Muscle of arm (tissue), 14 donors: ENCODE data around the gene FBXO4. TPM values are rescaled to one million over a fixed set of nuclear protein-coding genes. Genes with fewer than 3 reads are reported as not detected.

Source experiments
- DNase-seq: peaks from one replicate; pipeline ENCODE4 v3.0.0-alpha.2; 2013
- long read RNA-seq, 11 donors: transcript quantifications; one replicate each; lab custom pipeline, GENCODE V29; 2026
- polyA plus RNA-seq, 12 donors: library from polyadenylated mRNA; unstranded; fragments of 120-200 nt; gene quantifications; one replicate each; pipeline ENCODE4 v1.2.1, GENCODE V29; 2013; ENCODE audit not compliant: insufficient read length in 12 of 12

The FBXO4 gene, protein sequence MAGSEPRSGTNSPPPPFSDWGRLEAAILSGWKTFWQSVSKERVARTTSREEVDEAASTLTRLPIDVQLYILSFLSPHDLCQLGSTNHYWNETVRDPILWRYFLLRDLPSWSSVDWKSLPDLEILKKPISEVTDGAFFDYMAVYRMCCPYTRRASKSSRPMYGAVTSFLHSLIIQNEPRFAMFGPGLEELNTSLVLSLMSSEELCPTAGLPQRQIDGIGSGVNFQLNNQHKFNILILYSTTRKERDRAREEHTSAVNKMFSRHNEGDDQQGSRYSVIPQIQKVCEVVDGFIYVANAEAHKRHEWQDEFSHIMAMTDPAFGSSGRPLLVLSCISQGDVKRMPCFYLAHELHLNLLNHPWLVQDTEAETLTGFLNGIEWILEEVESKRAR
- polyA plus RNA-seq = 10 to 100 TPM in 9 of 12 donors, 1 to 10 TPM in 2, not detected in 1; 8.0 to 15.0 (median 12.4) TPM
- long read RNA-seq, donor 1, partial matches to known transcripts = 7 of 12 reads
- long read RNA-seq, donor 1, other reads (novel, unspliced or antisense) = 0 of 12 reads
- long read RNA-seq, donor 2, transcript FBXO4-201 (7 exons, 1,682 nt) = major isoform, 6 of 7 reads
- long read RNA-seq, donor 2, partial matches to known transcripts = 0 of 7 reads
- long read RNA-seq, donor 2, other reads (novel, unspliced or antisense) = 0 of 7 reads
- long read RNA-seq, donor 3, partial matches to known transcripts = 0 of 1 reads
- long read RNA-seq, donor 3, other reads (novel, unspliced or antisense) = 0 of 1 reads
- long read RNA-seq, donor 4 = 0 reads
- long read RNA-seq, donor 5, partial matches to known transcripts = 0 of 6 reads
- long read RNA-seq, donor 5, other reads (novel, unspliced or antisense) = 0 of 6 reads
- long read RNA-seq, donor 6, partial matches to known transcripts = 0 of 1 reads
- long read RNA-seq, donor 6, other reads (novel, unspliced or antisense) = 0 of 1 reads
- long read RNA-seq, donor 7, partial matches to known transcripts = 0 of 3 reads
- long read RNA-seq, donor 7, other reads (novel, unspliced or antisense) = 0 of 3 reads
- long read RNA-seq, donor 8, partial matches to known transcripts = 0 of 4 reads
- long read RNA-seq, donor 8, other reads (novel, unspliced or antisense) = 0 of 4 reads
- long read RNA-seq, donor 9, partial matches to known transcripts = 0 of 1 reads
- long read RNA-seq, donor 9, other reads (novel, unspliced or antisense) = 0 of 1 reads
- long read RNA-seq, donor 10, partial matches to known transcripts = 0 of 3 reads
- long read RNA-seq, donor 10, other reads (novel, unspliced or antisense) = 0 of 3 reads
- long read RNA-seq, donor 11, partial matches to known transcripts = 22 of 23 reads
- long read RNA-seq, donor 11, other reads (novel, unspliced or antisense) = 0 of 23 reads

DNA sequence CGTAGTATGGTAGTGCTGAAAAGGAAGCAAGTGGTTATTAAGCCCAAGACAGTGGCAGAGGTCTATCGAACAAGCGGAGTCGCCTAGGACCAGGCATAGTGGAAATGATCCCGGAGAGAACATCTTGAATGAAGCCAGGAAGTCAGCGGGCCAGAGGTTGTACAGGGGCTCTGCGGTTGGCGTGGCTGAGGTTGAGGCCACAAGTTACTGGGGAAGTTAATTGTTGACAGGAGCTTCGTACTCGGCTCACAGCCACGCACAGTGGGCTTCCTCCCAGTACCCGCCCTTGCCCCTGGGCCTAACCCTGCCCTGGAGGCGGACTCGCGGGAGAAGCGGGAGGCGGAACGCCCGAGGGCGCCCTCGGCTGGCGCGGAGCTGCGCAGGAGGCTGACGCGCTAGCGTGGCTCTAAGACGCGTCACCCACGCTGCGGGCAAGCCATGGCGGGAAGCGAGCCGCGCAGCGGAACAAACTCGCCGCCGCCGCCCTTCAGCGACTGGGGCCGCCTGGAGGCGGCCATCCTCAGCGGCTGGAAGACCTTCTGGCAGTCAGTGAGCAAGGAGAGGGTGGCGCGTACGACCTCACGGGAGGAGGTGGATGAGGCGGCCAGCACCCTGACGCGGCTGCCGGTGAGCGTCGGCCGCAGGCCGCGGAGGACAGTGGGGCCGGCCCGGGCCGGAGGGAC, at the start of gene FBXO4:
FBXO4 (plus strand) TSS at position 410 of the 683 bp plus-strand sequence; CDS start at position 439, 29 bp downstream.
- DNase-seq = peak; percentile 86

DNA sequence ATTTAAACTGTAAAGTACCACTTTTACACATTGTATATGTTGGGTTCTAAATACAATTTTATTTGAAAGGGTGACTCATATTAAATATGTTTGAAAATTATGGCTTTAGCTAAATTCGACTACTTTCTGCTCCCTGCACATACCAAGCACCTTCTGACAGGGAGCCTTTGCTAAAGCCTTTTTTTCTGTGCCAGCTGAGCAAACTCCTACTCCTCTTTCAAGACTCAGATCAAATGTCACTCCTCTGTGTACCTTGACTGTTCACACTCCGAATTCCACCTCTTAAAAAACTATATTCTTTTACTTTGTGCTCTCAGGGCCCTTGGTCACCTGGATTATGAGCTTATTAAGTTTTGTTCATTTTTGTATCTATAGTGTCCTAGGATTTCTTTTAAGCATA, 48.4 kb upstream of the FBXO4 start:
- DNase-seq = no peak

DNA sequence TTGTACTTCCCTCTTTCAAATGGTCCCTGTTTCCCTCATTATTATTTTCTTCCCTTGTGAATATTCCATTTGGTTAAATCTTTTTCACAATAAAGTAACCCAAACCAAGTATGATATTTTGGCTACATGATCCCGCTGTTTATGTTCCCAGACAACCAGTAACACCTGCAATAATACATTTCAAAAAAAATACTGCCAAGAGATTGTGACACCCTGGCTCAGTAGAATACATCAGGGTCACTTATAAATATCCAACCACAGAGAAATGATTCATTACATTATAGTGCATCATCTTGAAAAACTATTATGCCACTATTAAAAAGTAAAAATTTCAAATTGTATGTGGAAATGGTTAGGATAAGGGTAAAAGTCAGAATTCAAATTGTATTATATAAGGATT, 47.7 kb upstream of the FBXO4 start:
- DNase-seq = no peak

DNA sequence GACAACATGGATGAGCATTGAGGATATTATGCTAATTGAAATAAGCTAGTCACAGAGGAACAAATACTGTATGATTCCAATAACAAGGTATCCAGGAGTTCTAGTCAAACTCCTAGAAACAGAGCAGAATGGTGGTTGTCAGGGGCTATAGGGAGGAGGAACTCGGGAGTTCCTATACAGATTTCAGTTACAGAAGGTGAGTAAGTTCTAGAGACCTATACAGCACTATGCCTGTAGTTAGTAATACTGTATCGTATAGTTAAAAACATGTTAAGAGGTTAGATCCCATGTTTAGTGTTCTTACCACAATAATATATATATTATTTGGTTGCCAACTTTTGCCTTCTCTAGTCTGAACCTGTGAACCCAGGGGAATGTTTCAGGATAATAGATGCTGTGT, 46.9 kb upstream of the FBXO4 start:
- no peak for DNase-seq

DNA sequence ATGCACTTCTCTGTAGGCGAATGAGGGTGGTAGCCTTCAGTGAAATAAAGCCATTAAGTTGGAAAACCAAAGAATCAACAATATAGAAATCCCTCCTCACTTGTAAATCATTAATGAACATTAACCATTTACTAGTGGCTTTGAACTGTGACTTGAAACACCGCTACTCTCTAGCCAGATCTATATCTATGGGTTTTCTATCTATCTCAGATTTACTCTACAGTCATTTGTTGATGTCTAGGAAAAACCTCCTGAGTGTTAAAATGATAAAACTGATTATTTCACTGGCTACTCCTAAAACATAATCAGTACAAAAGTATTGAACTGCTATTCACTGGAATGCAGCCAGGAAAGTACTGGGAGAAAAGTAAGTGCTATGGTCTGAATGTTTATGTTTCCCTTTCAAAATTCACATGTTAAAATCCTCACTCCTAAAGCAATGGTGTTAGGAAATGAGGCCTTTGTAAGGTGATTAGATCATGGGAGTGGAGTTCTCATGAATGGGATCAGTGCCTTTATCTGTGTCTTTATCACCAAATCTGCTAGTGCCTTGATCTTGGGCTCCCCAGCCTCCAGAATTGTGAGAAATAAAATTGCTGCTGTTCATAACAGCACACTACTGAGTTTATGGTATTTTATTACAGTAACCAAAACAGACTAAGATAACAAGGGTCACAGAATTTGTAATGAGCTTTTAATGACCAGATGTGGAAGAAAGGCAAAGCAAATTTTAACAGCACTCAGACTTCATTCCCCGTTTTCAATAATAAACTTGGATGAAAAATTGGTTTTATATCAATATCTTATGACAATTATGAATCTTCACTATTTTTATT, 46.2 kb upstream of the FBXO4 start:
- no peak for DNase-seq

DNA sequence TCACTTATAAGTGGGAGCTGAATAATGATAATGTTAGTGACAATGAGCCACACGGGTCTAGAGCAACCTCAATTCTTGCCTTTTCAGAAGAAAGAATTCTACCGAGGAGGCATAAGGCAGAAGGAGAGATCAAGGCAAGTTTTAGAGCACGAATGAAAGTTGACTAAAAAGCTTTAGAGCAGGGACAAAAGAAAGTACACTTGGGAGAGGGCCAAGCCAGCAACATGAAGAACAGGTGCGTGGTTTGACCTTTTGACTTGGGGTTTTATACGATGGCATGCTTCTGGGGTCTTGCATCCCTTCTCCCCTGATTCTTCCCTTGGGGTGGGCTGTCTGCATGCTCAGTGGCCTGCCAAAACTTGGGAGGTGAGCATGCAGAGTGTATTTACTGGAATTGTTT, 42.3 kb upstream of the FBXO4 start:
- no peak for DNase-seq

DNA sequence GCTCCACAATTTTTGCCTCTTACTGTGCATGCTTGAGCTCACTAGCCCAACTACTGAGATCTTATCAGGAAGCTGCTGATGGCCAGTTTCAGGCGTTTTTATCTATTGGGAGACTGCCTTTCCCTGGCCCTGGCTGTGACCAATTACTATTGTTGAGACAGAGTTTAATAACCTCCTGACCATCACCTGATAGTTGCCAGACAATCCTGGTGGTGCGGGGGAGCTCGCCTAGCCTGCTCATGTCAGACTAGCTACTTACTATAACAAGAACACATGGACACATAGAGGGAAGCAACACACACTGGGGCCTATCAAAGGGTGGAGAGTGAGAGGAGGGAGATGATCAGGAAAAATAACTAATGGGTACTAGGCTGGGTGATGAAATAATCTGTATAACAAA, 41.8 kb upstream of the FBXO4 start:
- DNase-seq = no peak

DNA sequence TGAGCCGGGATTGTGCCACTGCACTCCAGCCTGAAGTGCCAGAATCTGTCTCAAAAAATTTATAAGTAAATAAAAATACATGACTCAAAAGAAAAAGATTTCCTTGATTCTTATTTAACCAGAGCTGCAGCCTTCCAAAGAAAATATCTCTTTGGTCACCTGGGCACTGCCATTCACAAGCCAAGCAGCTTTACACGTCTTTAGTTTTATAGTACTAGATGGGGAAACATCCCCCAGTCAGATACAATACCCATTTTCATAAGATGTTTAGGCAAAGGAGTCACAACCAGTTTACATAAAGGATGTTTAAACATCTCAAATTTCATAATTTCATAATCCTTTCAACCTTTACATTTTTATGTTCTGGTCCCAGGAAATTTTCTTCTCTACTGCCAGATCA, 41.1 kb upstream of the FBXO4 start:
- no peak for DNase-seq

DNA sequence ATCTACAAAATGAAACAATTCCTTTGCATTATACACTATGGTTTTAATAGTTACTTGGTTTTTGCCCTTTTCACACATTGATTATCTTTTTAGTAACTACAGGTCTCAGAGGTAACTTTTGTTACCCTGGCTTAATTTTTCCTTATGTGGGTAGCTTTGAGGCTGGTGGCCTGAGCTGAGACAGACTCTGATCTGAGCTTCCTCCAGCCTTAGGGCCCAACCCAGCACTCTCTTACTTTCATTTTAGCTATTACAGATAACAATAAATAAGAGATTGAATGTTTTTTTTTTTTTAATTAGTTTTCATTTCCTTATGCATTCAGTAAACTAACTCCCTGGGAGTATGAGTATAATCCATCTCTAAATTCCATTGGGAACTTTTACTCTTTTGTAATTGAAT, 39.8 kb upstream of the FBXO4 start:
- DNase-seq = no peak

DNA sequence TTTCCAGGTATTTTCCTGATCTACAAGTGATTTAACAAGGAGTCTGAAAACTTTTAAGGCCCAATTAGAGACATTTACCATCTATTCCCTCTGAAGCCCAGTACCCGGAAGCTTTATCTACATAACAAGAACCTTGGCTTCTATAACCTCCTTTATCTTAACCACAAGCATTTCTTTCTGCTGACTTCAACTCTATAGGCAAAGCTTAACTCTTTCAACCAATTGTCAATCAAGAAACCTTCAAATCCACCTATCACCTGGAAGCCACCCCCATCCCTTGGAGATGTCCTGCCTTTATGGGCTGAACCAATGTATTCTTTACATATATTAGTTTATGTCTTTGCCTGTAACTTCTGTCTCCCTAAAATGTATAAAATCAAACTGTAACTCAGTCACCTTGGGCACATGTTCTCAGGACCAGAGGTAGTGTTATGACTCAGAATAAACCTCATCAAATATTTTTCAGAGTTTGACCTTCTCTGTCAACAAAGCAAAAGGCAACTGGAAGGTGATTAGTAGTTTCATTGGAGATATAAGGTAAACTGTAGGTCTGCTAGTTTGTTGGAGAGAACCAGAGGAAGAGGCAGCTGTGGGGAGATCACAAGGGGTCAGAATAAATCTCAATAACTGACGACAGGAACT, 33.9 kb upstream of the FBXO4 start:
- no peak for DNase-seq

DNA sequence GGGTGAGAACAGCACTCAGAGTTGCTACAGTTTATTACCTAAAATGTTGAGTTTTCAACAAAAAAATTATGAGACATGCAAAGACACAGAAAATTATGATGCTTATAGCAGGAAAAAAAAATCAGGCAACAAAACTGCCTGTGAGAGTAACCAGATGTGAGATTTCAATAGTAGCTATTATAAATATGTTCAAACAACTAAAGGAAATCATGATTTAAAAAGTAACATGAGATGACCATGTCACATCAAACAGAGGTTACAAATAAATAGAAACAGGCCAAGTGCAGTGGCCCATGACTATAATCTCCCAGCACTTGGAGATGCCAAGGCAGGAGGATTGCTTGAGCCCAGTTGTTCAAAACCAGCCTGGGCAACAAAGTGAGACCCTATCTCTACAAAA, 33.0 kb upstream of the FBXO4 start:
- no peak for DNase-seq

DNA sequence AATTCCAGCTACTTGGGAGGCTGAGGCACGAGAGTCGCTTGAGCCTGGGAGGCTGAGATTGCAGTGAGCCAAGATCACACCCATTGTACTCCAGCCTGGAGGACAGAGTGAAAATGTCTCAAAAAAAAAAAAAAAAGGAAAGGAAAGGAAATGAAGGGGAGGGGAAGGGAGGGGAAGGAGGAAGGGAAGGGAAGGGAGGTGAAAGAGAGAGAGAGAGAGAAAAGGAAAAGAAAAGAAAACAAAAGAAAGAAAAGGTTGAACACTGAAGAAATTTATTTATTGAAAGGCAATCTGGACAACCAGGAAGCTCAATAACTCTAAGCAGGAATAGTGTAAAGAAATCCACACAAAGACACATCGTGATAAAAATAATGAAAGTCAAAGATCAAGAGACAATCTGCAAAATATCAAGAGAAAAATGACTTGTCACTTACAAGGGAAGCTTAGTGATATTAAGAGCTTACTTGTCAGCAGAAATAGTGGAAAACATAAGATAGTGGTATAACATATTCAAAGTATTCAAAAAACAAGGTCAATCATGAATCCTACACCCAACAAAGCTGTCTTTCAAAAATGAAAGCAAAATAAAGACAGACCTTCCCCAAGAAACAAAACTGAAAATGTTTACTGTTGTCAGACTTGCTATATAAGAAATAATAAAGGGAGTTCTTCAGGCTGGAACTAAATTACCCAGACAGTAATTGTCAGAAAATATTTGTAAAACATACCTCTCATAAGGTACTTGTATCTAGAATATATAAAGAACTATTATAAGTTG, 31.8 kb upstream of the FBXO4 start:
- DNase-seq = no peak

DNA sequence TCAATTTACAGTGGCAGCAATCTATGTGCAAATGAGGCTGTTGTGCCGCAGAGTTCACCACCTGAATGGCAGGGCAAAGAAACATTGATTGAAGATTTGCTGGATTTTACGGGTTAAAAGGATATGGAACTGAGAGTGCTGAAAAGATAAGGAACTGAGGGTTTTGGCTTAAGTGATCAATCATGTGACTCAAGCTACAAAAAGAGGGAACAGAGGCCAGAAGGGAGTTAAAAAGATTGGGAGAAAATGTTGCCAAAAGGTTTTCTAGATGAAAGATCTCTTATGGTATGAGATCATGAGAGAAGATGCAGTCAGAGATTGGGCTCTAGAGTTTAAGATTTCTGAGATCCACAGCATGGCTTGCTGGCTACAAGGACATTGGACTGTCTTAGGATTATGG, 28.9 kb upstream of the FBXO4 start:
- DNase-seq = no peak

DNA sequence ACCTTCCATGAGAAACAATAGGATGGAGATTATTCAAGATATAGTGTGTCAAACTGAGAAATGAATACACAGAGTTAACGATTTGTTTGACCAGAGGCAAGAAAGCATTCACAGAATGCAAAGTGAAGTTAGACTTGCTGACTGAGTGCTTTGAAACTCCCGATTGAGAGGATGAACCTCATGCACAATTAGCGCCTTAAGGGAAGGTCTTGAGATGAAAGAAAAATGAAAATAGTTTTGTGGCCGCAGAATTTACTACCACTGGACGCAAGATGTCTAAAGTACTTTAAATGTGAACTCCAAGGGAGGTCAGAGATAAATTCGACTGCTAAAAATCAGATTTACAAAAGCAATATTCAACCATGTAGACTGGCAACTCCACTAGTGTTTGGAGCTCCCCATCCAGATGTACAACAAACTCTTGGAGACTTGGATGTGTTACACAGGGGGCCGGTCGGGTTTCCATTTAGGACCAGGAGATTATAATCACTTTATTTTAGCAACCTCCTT, 21.6 kb upstream of the FBXO4 start:
- no peak for DNase-seq

DNA sequence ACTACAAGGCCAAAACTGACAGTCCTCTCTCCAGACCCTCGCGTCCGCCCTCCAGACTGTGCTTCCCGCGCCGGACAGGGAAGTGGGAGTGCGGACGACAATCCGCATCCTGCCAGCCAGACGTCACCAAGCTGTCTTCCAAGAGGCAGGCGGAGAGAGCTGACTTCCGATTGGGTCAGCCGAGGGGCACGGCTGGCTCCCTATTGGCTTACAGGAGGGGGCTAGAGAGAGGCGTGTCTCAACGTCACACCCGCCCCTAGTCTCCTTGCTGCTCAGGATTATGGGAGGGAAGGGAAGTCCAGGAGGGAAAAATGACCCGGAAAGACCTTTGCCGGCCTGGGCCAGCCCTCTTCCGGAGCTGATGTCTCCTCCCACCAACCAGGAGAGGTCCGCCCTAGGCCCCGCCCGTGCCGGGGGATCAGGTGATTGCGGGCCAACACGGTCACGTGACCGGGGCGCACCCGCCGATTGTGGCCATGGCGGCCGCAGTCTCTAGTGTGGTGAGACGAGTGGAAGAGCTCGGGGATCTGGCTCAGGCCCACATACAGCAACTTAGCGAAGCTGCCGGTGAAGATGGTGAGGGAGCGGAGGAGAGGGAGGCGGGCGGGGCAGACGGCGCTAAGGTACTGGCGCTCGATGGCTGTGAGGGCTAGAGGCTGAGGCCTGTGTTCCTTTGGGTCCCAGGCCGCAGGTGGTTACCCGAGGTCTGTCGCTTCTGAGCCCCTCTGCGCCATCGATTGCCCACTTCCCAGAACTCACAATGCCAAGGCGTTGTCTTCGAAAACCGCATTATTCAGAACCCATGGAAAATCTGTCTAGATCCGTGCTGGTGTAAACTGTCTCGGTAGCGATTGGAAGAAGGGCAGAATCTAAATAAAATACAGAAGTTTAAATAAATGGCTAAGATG, 20.9 kb upstream of the FBXO4 start, which contains the start of gene RIMOC1:
RIMOC1 (plus strand) TSS at position 453 of the 908 bp plus-strand sequence; CDS start at position 477, 24 bp downstream.
- peak; percentile 99 for DNase-seq

DNA sequence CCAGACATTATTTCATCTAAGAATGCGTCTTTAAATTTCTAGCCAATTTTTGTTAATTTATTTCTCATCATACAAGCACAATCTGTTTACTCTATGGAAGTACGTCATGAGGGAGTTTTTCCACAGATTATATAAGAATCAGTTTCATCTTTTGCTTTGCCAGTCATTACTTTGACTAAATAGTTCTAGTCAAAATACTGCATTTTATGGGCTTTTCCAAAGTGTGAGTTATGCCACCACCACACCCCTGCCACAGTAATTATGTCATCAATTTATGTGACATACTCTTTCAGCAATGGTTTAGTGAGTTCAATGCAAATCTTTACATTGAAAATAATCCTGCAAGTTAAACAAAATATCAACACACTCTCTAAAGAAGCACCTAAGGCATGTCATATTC, 18.9 kb upstream of the FBXO4 start:
- no peak for DNase-seq

DNA sequence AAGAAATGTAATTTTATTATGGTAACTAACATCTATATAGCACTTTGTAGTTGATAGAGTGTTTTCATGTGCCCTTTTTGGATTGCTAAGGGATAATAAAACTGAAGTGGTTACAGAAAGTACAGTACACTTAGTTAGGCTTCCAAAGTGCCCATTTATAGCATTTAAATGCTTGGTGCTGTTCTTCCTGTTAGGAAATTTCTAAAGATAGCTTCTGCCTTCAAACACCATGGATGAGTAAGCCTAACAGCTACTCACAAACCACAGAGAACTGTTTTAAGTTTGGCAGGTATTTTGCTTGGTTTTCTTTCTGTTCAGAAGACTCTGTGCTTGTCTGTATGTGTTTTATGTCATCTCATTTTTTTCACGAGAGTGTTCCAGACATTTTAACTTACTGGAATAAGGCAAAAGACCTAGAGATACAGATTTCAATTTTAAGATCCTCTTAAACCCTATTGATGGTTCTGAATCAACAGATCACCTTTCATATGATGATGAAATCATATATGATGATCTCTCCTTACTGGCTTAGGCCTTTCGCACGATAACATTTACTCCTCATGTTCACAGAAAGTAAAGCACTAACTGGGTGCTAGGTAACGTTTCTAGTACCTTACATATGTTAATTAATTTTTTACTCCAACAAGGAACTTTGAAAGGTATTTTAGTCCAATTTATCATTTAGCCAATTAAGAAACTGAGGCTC, 16.6 kb upstream of the FBXO4 start:
- no peak for DNase-seq
